ENCODE results near the gene MYRIP. TPM values are rescaled to one million over a fixed set of nuclear protein-coding genes. Genes with fewer than 3 reads are reported as not detected.

Gene MYRIP
- total RNA-seq, 2 experiments from 2014 or later, result not detected

GRCh38 chr3:39870706-39871105, 61.3 kb downstream of the MYRIP start:
- CTCF ChIA-PET, result no interaction called here
- H3K36me3 Mint-ChIP-seq (ENCODE audit: low read depth), result no peaks in the 10 kb centered on the region
- no peak overlapping the region for H3K27ac Mint-ChIP-seq

GRCh38 chr3:39879581-39879980, 70.2 kb downstream of the MYRIP start:
- ATAC-seq (no peak), DNase-seq (no peak)
- Mint-ChIP-seq H3K4me3 (no peak overlapping the region), H3K9me3 (peaks cover 4% of the 10 kb centered on the region), H3K4me1 (ENCODE audit: low read depth) (no peaks in the 10 kb centered on the region), H3K27me3 (peaks cover 3% of the 10 kb centered on the region), H3K27ac (no peak overlapping the region), H3K36me3 (ENCODE audit: low read depth) (no peaks in the 10 kb centered on the region)
- ChIA-PET POLR2A (no interaction called here), CTCF (no interaction called here)
- intact Hi-C loops (cut with micrococcal nuclease), result no loop called here
- TF ChIP-seq CTCF (IDR thresholded peaks at IDR 0.05), result no peak

More at GRCh38 chr3:39870706-39871105, 61.3 kb downstream of the MYRIP start:
- TF ChIP-seq CTCF (IDR thresholded peaks at IDR 0.05), result no peak
- no peak overlapping the region for H3K4me3 Mint-ChIP-seq
- POLR2A ChIA-PET, result no interaction called here
- no peaks in the 10 kb centered on the region for H3K27me3 Mint-ChIP-seq
- H3K4me1 Mint-ChIP-seq (ENCODE audit: low read depth), result no peaks in the 10 kb centered on the region
- ATAC-seq, result no peak
- no peaks in the 10 kb centered on the region for H3K9me3 Mint-ChIP-seq
- intact Hi-C loops (cut with micrococcal nuclease), result no loop called here
- DNase-seq, result no peak

- CTCF ChIA-PET, result no interaction called here
- Mint-ChIP-seq H3K36me3 (ENCODE audit: low read depth) (no peaks in the 10 kb centered on the region), H3K9me3 (peaks cover 2% of the 10 kb centered on the region), H3K27me3 (peaks cover 3% of the 10 kb centered on the region), H3K4me3 (no peak overlapping the region), H3K4me1 (ENCODE audit: low read depth) (no peaks in the 10 kb centered on the region), H3K27ac (no peak overlapping the region)
- ATAC-seq, result no peak
- no peak for DNase-seq
- intact Hi-C loops (cut with micrococcal nuclease), result no loop called here
- TF ChIP-seq CTCF (IDR thresholded peaks at IDR 0.05), result no peak
- POLR2A ChIA-PET, result no interaction called here
Observed at GRCh38 chr3:39882111-39882510, 72.7 kb downstream of the MYRIP start.

- Mint-ChIP-seq H3K4me3 (no peak overlapping the region), H3K9me3 (no peaks in the 10 kb centered on the region), H3K27ac (no peak overlapping the region), H3K36me3 (ENCODE audit: low read depth) (no peaks in the 10 kb centered on the region), H3K27me3 (no peaks in the 10 kb centered on the region), H3K4me1 (ENCODE audit: low read depth) (no peaks in the 10 kb centered on the region)
- ATAC-seq (no peak), DNase-seq (no peak)
- no peak for TF ChIP-seq CTCF (IDR thresholded peaks at IDR 0.05)
- POLR2A ChIA-PET, result no interaction called here
- intact Hi-C loops (cut with micrococcal nuclease), result no loop called here
- CTCF ChIA-PET, result no interaction called here
Observed at GRCh38 chr3:39892068-39892467, 82.7 kb downstream of the MYRIP start.

- no peaks in the 10 kb centered on the region for H3K9me3 Mint-ChIP-seq
- H3K27ac Mint-ChIP-seq, result no peak overlapping the region
- H3K4me3 Mint-ChIP-seq, result no peak overlapping the region
- intact Hi-C loops (cut with micrococcal nuclease), result no loop called here
- POLR2A ChIA-PET, result no interaction called here
- no peaks in the 10 kb centered on the region for H3K36me3 Mint-ChIP-seq (ENCODE audit: low read depth)
- ATAC-seq (no peak), DNase-seq (no peak)
- no peaks in the 10 kb centered on the region for H3K4me1 Mint-ChIP-seq (ENCODE audit: low read depth)
- CTCF ChIA-PET, result no interaction called here
- TF ChIP-seq CTCF (IDR thresholded peaks at IDR 0.05), result no peak
- no peaks in the 10 kb centered on the region for H3K27me3 Mint-ChIP-seq
Observed at GRCh38 chr3:39896184-39896583, 86.8 kb downstream of the MYRIP start.

Data from activated CD8-positive, alpha-beta T cell treated with anti-CD3 and anti-CD28 coated beads for 36 hours (primary cell).